Activated naive CD4-positive, alpha-beta T cell treated with anti-CD3 and anti-CD28 coated beads, Interleukin-2, amount 50 U/mL, for 16 hours (primary cell): ENCODE data around the gene SMARCC2.
A peak's percentile ranks its signal among the peaks of the same experiment; 100 is the strongest.
"Not testable (repeated sequence)": the region's sequence is repeated elsewhere in the genome, so short reads cannot be mapped to it uniquely, and the experiment has no call there.

Experiments used
- DNase-seq: peaks from one replicate; pipeline ENCODE4 v3.0.0-alpha.2; 2020

SMARCC2 gene

GRCh38 chr12:56206452-56207166, 17.3 kb upstream of the SMARCC2 start:
- peak; percentile 24 for DNase-seq

DNA sequence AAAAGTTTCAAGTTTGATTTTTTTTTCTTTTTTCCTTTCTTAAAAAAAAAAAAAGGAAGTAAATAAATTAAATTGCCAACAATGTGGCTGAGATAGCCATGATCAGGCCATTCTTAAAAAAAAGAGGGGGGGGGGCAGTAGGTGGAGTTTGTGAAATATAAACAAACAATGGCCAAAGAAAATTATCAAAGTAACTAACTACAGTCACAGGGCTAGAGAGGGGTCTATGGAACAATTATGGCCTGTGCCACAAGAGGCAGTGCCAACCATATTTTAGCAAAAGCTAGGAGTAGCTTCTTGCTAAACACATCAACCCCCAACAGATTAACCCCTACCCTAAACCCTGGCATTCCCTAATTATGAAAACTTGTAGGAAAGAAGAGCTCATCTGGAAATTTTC, 16.2 kb upstream of the SMARCC2 start:
- no peak for DNase-seq

- no peak for DNase-seq
Measured at GRCh38 chr12:56204275-56204674, 15.0 kb upstream of the SMARCC2 start.

DNA sequence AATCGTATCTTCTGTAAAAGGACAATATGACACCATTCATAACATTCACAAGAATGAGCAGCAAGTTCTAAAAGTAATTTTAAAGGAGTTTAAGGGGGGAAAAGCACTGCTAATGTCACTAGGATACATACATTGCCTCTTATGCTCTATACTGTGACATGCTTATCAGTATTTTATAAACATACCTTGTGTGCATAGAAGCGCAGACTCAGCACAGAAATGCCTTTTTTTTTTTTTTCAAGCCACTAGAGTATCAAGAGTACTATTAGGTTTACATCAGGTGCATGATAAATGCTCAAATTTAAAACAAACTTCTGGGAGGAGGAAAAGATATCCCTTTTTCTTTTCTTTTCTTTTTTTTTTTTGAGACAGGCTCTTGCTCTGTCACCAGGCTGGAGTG, 13.6 kb upstream of the SMARCC2 start:
- no peak for DNase-seq

GRCh38 chr12:56202366-56202765, 13.1 kb upstream of the SMARCC2 start:
- DNase-seq, result no peak

- DNase-seq, result no peak
Measured at GRCh38 chr12:56198836-56199235, 9.6 kb upstream of the SMARCC2 start.

DNA sequence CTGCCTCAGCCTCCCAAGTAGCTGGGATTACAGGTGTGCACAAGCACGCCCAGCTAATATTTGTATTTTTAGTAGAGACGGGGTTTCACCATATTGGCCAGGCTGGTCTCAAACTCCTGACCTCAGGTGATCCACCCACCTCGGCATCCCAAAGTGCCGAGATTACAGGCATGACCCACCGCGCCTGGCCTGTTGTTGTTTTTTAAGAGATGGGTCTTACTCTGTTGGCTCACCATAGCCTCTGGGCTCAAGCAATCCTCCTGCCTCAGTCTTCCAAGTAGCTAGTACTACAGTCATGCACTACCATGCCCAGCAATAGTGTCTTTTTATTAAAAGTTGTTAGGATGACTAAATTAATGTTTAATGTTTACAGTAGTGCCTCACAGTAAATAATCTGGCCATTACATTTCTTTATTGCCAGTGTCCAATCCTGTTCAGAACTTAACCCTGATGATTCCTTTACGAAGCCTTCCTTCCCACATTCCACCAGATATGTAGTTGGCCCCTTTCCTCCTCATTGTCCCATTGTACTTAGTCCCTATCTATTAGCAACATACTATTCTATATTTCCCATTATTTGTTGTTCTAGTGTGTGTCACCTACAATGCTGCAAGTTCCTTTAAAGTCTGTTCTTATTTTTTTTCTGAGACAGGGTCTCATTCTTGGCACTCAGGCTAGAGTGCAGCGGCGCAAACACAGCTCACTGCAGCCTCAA, 8.8 kb upstream of the SMARCC2 start:
- DNase-seq, result no peak

DNA sequence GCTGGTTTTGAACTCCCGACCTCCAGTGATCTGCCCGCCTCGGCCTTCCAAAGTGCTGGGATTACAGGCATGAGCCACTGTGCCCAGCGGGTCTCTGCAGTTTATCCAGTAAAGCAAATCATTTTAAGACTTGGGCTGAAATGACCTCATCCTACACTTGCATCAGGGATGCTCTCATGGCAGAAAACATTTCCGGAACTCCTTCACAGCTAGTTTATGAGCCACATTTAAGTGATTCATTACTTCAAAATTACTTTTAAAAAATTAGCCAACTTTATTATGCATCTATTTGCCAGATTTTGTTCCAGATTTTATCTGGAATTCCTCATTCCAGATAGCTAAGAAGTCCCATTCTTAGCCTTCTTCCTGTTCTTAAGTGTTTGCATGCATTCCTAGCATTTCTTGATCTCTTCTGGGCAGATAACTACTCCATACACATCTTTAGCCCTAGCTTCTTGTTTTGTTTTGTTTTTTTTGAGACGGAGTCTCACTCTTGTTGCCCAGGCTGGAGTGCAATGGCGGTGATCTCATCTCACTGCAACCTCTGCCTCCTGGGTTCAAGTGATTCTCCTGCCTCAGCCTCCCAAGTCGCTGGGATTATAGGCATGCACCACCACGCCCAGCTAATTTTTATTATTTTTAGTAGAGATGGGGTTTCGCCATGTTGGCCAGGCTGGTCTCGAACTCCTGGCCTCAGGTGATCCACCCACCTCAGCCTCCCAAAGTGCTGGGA, 7.7 kb upstream of the SMARCC2 start:
- not testable (repeated sequence) for DNase-seq

- DNase-seq, result peak; percentile 76
Measured at GRCh38 chr12:56193025-56193578, 3.8 kb upstream of the SMARCC2 start.

GRCh38 chr12:56192582-56192981, 3.3 kb upstream of the SMARCC2 start:
- no peak for DNase-seq

DNA sequence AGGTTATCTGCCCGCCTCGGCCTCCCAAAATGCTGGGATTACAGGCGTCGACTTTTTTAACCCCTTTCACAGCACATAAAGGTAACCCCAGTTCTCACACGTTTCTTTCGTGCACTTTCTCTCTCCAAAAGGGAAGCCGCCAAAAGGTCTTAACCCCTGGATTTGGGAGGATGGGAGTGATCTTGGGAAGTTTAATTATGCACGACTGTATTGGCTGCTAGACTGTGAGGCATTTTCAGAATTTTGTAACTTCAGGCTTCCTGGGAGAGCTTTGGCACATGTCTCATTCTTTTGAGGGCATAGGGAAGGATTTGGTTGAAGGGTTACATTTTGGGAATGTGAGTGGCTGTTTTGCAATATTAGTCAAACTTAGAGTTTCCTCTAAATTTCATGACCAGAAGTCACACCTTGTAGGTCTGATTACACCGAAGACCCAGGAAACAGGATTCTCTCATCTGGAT, 1.4 kb upstream of the SMARCC2 start:
- no peak for DNase-seq

GRCh38 chr12:56189918-56190694, 823 bp upstream of the SMARCC2 start:
- DNase-seq, result peak; percentile 83

- DNase-seq, result no peak
Measured at GRCh38 chr12:56188778-56189098, 545 bp downstream of the SMARCC2 start.

GRCh38 chr12:56188131-56188777, 1.0 kb downstream of the SMARCC2 start:
- no peak for DNase-seq

DNA sequence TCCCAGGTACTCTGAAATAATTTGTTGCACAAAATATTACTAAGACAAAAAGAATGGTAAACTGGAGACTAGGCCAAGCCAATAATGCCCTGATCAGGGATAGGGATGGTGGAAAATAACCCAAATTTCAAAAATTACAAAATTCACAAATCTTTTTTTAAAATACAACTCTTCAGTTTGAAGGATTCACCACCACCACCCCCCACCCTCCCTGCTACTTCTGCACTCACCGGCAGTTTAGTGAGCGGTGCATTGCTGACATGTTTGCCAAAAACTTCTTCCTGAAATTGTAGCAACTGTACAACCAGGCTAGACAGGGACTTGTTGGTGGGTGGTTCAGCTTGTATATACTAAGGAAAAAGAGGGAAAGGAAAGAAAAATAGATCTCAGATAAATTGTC, 2.3 kb downstream of the SMARCC2 start:
- DNase-seq, result no peak

DNA sequence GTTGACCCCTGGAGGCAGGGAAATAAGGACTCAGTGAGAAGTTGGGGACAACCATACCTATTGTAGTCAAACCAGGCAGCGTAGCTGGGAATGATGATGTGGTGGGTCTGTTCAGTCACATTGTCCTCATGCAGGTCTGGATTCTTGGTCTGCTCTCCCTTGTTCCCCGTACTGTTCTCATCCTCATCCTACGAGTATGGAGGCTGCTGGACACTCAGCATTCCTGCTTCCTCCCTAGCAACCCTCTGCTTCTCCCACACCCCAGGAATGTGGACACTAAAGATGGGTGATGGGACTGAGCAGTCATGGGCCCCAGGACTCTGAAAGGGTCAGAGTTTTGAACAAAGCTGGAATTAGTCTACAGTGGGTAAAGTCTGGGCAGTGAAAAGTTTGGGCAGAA, 10.9 kb downstream of the SMARCC2 start:
- DNase-seq, result no peak

GRCh38 chr12:56172839-56173238, 16.4 kb downstream of the SMARCC2 start:
- no peak for DNase-seq

DNA sequence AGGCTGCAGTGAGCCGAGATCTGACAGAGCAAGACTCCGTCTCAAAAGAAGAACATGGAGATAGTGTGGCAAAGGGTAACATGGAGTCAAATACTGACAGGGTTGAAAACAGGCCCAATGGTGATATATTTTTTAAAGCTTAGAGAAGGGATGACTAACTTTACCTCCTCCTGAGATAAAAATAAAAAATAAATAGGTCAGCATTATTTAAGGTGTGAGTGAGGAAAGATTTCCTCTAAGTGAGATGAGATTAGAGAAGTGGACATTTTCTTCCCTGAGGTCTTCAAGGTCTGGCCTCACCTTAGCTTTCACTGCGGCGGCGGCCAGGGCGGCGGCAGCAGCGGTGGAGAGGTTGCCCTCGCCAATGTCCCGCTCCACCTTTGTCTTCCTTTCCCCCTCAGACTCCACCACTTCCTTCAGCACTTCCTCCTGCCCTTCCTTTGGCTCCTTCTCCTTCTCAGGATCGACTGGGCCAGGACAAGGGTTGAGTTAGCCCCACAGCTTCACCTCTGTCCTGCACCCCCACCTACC, 20.0 kb downstream of the SMARCC2 start:
- no peak for DNase-seq

- DNase-seq, result no peak
Measured at GRCh38 chr12:56165369-56165768, 23.9 kb downstream of the SMARCC2 start.

DNA sequence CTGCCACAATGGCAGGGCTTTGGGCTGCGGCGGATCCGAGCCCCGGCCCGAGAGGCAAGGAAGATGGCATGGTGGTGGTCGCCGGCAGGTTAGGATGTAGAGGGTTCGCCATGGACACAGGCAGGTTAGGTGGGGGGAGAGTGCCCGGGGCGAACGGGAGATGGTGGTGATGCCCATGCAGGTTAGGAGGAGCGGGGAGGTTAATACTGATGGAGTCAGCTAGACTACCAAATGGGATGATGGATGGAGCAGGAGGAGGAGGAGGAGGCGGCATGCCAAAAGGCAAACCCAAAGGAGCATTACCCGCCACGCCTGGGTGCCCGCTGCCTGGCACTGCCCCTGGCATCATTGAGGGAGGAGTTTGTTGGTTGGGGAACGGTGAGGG, 24.9 kb downstream of the SMARCC2 start:
- no peak for DNase-seq

GRCh38 chr12:56163533-56164344, 25.5 kb downstream of the SMARCC2 start:
- DNase-seq, result no peak
